Measurements from ENCODE around the gene SCN2A.

The SCN2A gene

DNA sequence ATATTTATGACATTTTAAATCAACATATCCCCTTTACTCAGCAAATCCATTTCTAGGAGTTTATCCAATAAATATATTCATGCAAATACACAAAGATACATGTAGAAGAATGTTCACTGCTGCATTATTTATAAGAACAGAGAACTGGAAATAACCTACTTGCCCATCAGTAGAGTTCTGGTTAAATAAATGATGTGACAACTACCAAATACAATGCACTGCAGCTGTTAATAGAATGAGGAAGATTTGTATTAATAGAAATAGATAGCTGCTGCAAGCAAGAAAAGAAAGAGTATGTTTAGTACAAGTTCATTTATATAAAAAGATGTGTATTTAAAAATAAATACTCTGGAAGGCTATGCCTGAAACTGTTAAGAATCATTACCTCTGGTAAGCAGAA lies 181.0 kb downstream of the SCN2A start:
- DNase-seq (ENCODE audit: low spot score), result no peak

DNA sequence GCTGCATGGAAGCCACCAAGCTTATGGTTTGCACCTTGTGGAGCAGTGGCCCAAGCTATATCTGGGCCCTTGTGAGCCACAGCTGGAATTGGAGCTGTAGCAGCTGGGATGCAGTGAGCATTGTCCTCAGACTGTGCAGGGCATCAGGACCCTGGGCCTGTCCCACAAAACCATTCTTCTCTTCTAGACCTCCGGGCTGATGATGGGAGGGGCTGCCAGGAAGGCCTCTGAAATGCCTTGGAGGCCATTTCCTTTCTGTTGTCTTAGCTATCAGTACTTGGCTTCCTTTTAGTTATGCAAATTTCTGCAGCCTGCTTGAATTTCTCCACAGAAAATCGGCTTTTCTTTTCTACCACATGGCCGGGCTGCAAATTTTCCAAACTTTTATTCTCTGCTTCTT lies 183.9 kb downstream of the SCN2A start:
- DNase-seq (ENCODE audit: low spot score), result no peak

DNA sequence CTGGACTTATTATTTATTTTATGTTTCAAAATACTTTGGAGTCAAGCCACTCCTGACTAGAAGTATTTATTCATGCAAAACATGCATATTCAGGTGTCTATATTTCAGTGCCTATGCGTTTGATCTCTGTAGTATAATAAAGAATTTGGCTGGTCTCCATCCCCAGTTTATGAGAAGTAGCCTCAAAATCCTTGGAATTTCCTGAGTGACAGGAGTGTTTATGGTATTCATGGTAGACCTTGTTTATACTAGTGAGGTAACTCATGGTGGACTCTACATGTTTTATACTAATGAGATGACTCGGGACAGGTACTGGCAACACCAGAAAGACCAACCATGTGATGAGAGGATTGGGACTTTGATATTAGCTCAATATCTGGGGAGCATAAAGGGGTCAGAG lies 186.3 kb downstream of the SCN2A start:
- DNase-seq (ENCODE audit: low spot score), result no peak

DNA sequence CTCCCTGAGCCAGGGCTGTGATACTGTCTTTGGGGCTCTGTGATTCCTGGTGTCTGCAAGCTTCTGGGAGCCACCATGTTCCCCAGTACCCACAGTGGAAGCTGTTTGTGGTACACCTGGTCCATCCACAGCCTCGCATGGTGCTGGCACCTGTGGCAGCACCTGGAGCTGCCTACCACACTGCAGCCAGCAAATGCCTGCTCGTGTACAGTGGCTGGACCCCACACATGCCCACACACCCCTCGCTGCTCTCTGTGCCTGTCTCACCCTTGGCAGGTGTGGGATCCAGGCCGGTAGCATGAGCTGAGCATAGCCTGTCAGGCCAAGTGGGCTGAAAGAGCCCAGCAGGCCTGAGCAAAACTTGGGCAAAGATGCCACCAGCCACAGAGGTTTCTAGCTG lies 188.5 kb downstream of the SCN2A start:
- no peak for DNase-seq (ENCODE audit: low spot score)

DNA sequence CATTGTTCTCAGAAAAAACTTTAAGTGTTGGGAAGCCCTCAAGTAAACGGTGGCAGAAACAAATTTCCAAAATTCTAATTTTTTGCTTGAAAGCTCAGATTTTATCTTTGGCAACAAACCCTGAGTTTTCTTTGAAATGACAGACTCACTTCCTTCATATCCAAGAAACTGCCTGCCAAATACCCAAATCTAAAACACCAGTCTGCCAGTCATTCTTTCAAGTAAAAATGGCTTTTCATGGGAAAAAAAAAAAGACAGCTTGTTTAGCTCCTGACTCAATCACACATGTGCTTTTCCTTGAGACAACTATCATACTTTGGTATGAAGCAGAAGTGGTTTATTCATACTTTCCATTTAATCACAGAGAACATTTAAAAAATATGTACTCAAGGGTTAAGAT lies 189.7 kb downstream of the SCN2A start:
- no peak for DNase-seq (ENCODE audit: low spot score)

DNA sequence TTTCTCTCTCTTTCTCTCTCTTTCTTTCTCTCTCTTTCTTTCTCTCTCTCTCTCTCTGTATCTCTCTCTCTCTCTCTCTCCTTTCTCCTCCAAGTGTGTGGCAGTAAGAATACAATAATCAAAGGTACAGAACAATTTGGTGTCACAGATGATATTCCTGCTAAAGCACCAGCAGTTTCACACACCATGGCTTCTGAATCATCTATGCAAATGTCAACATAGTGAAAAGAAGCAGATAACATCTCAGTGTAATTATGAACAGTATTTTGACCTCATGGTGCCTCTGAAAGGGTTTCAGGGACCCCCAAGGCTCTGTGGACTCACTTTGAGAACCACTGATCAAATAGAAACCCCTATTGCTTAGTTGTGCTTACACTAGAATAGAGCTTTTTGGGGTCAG lies 191.8 kb downstream of the SCN2A start:
- DNase-seq (ENCODE audit: low spot score), result no peak

DNA sequence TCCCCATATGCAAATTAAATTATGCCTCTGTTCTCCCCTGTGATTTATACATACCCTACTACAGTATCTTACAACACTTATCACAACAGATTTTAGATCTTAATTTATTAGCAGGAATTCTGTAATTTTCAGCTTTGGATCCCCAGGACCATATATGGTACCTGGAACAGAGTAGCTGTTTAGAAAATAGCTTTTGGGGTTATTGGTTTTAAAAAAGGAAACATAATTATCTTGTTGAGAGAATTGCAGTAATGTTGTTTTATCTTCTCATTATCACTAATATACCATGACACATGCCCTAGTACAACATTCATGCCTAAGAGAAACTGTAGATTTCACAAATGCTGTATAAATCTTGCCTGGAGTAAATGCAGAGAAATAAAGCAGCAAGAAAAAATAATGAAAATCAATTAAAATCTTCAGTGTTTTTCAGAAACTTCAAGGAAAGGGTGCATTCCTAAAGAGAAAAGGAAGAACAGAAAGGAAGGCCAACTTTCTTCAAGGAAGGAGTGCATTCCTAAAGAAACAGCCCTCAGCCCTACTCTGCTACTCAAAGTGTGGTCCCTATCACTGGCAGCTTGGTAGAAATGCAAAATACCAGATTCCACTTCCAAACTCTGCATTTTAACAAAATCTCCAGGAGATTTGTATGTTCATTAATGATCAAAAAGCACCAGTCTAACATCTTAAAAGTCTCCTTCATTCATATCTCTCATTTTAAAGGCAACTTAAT lies 193.2 kb downstream of the SCN2A start:
- no peak for DNase-seq (ENCODE audit: low spot score)

DNA sequence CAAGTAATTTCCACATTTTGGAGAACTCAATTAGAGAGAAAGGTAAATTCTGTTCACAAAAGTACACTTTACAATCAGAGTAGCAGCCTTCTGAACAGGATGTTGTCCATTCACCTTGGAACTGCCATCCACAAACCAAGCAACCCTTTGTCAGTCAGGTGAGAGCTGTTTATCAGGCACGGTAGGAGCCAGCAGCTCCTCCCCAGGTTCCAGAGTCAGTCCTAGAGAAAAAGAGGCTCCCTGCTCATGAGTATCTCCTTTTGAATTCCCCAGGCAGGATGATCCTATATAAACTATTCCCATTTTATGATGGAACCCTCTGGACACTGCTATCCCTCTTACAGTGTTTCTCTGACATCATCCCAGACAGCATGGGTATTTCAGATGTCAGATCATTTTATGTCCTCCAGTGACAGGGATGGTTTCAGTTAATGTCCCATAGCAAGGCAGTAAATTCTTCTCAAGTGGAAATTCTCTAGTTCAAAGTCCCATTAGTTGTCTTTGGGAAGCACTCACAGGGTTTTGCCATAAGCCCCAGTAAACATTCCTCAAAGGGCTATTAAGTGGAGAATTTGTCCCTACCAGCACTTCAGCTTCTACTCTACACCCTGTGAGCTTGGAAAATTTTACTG lies 195.8 kb downstream of the SCN2A start:
- no peak for DNase-seq (ENCODE audit: low spot score)

DNA sequence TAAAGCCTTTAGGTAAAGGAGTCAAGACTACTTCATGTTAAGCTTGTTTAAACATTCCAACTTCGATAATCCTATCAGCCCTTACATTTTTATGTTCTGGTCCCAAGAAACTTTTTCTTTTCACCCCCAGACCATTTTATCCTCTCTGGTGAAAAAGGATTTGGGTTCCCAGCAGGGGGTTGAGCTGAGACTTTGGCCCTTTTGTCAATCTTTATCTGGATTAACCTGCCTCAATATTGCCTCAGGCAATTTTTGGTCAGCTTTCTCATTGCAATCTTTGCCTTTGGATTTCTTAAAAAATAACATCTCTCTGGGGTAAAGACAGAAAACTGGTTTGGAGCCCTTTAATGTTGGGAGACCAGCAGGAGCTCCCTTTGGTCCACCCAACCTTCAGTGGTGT lies 196.4 kb downstream of the SCN2A start:
- no peak for DNase-seq (ENCODE audit: low spot score)

DNA sequence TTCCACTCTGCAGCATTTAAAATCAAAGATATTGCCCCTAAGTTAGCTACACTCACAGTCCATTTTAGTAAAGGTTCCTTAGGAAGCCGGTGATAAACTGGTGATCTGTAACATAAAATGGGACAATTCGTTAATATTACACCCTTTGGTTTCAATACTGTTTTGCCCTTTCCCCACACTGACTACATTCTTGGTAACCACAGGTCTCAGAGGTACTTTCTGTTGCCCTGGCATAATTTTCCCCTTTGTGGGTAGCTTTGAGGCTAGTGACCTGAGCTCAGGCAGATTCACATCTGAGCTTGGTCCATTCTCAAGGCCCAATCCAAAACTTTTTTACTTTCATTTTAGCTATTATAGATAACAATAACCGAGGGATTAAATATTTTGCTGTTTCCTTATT lies 197.3 kb downstream of the SCN2A start:
- DNase-seq (ENCODE audit: low spot score), result no peak

DNA sequence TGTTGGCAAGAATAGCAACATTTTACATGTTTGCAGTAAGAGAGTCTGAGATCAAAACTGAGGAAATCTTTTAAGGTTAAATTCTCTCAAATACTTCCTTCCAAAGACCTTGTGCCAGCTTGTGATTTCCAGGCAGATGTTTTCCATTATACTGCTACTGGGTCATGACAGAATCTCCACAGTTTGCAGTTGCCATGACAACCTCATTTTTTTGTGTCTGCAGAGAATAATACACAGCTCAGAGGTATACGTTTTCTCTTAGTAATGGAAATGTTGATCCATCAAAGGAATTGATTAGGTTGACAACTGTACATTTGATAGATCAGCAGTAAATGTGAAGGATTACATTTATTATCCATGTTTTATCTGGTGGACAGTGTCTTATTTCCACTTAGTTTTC lies 201.2 kb downstream of the SCN2A start:
- no peak for DNase-seq (ENCODE audit: low spot score)
